Astrocyte (in vitro differentiated cells and primary cell): ENCODE measurements around the gene C21orf58. TPM values are rescaled to one million over a fixed set of nuclear protein-coding genes. Genes with fewer than 3 reads are reported as not detected.

Experiments used
- DNase-seq: peaks from one replicate; pipeline ENCODE4 v3.0.0-alpha.2; 2010; ENCODE audit warnings: low read depth
- FAIRE-seq: peaks from 2 replicates; lab custom pipeline; 2011; peaks lifted over from hg19 to GRCh38; lab: Jason Lieb, UNC
- H2AFZ ChIP-seq: 2 replicates; pipeline ENCODE4 v1.6.0; 2012; ENCODE audit warnings: low read depth, low read length, inconsistent platforms
- H3K27ac ChIP-seq: 2 replicates; pipeline ENCODE4 v1.5.1; 2011; ENCODE audit warnings: low read depth, low read length, inconsistent platforms
- H3K27me3 ChIP-seq: 2 replicates; pipeline ENCODE4 v1.6.0; 2011; ENCODE audit warnings: low read length, inconsistent platforms; ENCODE audit not compliant: insufficient read depth
- H3K36me3 ChIP-seq: 2 replicates; pipeline ENCODE4 v1.5.1; 2011; ENCODE audit warnings: low read length, inconsistent platforms; ENCODE audit not compliant: insufficient read depth
- H3K4me1 ChIP-seq: 2 replicates; pipeline ENCODE4 v1.5.1; 2011; ENCODE audit warnings: low read length, inconsistent platforms; ENCODE audit not compliant: insufficient read depth
- H3K4me2 ChIP-seq: 2 replicates; pipeline ENCODE4 v1.6.0; 2012; ENCODE audit warnings: low read length, inconsistent platforms
- H3K4me3 ChIP-seq: 2 replicates; pipeline ENCODE4 v1.5.1; 2011; ENCODE audit warnings: low read depth, mild to moderate bottlenecking, low read length, inconsistent platforms; ENCODE audit not compliant: insufficient read depth
- H3K79me2 ChIP-seq: 2 replicates; pipeline ENCODE4 v1.6.0; 2012; ENCODE audit warnings: mild to moderate bottlenecking, low read length, inconsistent platforms; ENCODE audit not compliant: insufficient read depth
- H3K9ac ChIP-seq: 2 replicates; pipeline ENCODE4 v1.6.0; 2012; ENCODE audit warnings: mild to moderate bottlenecking, low read length, inconsistent platforms
- H3K9me3 ChIP-seq: 2 replicates; pipeline ENCODE4 v1.5.1; 2012; ENCODE audit warnings: low read depth, mild to moderate bottlenecking, low read length, inconsistent platforms; ENCODE audit not compliant: insufficient read depth
- H4K20me1 ChIP-seq: 2 replicates; pipeline ENCODE4 v1.6.0; 2012; ENCODE audit warnings: low read length, inconsistent platforms; ENCODE audit not compliant: insufficient read depth
- H3K27ac Mint-ChIP-seq: one replicate; pipeline ENCODE4 v1.8.0; 2021; ENCODE audit warnings: mild to moderate bottlenecking, mixed read lengths; ENCODE audit not compliant: unreplicated experiment
- H3K27me3 Mint-ChIP-seq: one replicate; pipeline ENCODE4 v1.8.0; 2021; ENCODE audit warnings: low read depth, mixed read lengths; ENCODE audit not compliant: unreplicated experiment
- H3K36me3 Mint-ChIP-seq: one replicate; pipeline ENCODE4 v1.8.0; 2021; ENCODE audit warnings: low read depth, mixed read lengths; ENCODE audit not compliant: unreplicated experiment
- H3K4me1 Mint-ChIP-seq: one replicate; pipeline ENCODE4 v1.8.0; 2021; ENCODE audit warnings: low read depth, mixed read lengths; ENCODE audit not compliant: unreplicated experiment
- H3K4me3 Mint-ChIP-seq: one replicate; pipeline ENCODE4 v1.8.0; 2021; ENCODE audit warnings: mild to moderate bottlenecking, moderate library complexity, mixed read lengths; ENCODE audit not compliant: unreplicated experiment
- H3K9me3 Mint-ChIP-seq: one replicate; pipeline ENCODE4 v1.8.0; 2021; ENCODE audit warnings: mild to moderate bottlenecking, mixed read lengths; ENCODE audit not compliant: unreplicated experiment
- EZH2 ChIP-seq: IDR thresholded peaks from 2 replicates; pipeline ENCODE4 v1.6.1; 2012; ENCODE audit warnings: mild to moderate bottlenecking, low read length, inconsistent platforms; ENCODE audit not compliant: insufficient read depth
- total RNA-seq: library from RNA; stranded (reverse); gene quantifications from 2 replicates; pipeline ENCODE4 v1.2.1, GENCODE V29; 2021
- TF ChIP-seq, protein P1 (sequence below): IDR thresholded peaks from 2 replicates; pipeline ENCODE4 v1.5.1; 2011; ENCODE audit warnings: low read depth, mild to moderate bottlenecking, inconsistent platforms, low read length, moderate library complexity; ENCODE audit not compliant: insufficient read depth

C21orf58 gene
- total RNA-seq, 1 donor from 2014 or later, result 3.2 TPM

DNA sequence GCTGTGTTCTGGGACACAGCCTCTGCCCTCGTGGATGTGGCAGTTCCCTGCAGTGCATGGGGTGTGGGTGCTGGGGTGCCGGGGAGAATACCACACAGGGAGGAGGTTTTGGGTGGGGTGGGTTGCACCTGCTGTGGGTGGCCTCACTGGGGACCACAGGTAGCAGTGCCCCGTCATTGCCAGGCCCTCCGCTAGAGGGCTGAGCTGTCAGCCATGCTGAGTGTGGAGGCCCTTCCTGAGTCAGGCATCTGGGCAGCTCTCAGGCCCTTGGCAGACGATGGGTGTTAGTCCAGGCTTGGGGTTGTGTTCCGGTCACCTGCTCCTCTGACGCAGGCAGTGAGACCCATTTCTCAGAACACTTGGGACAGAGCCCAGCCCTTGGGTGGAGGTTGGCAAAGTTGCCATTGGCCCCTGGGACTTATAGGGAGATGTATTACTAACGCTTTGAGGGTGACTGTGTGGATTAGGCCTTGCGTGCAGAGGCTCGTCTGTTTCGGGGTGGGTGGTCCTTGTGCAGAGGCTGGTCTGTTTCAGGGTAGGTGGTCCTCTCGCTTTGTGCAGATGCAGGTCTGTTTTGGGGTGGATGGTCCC lies 24.2 kb upstream of the C21orf58 start:
- H3K4me1 ChIP-seq, result no peaks in the 10 kb centered on the region
- no peak overlapping the region for H3K27ac ChIP-seq
- H3K27me3 ChIP-seq, result no peaks in the 10 kb centered on the region
- Mint-ChIP-seq H3K4me1 (no peaks in the 10 kb centered on the region), H3K9me3 (no peaks in the 10 kb centered on the region), H3K27me3 (no peaks in the 10 kb centered on the region), H3K4me3 (no peak overlapping the region), H3K27ac (no peak overlapping the region), H3K36me3 (peaks cover 9% of the 10 kb centered on the region)
- DNase-seq (peak; percentile 31), FAIRE-seq (no peak)
- H3K36me3 ChIP-seq, result peaks cover 16% of the 10 kb centered on the region
- no peak overlapping the region for H3K4me3 ChIP-seq
- H3K79me2 ChIP-seq, result peaks cover 25% of the 10 kb centered on the region
- no peak overlapping the region for H3K9ac ChIP-seq
- H3K4me2 ChIP-seq, result no peak overlapping the region
- H4K20me1 ChIP-seq, result peaks cover 20% of the 10 kb centered on the region
- no peak overlapping the region for H2AFZ ChIP-seq
- H3K9me3 ChIP-seq, result no peaks in the 10 kb centered on the region
- no peak for TF ChIP-seq EZH2

DNA sequence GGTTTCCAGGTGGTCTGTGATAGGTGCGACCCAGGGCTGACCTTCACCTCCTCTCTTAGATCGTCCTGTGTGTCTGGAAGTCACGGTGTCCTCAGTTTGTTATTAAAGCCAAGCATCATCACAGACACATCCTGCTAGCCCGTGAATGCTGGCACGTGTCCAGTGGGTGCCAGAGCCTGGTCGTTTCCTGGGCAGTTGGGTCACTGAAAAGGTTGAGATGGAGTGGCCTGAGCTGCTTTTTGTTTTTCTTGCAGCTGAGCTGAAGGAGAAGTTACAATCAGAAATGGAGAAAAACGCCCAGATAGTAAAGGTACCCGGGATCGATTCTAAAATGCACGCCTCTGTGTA lies 23.5 kb upstream of the C21orf58 start:
- no peak overlapping the region for H3K4me3 Mint-ChIP-seq
- peak overlapping the region; percentile 66 for H3K27ac Mint-ChIP-seq
- H4K20me1 ChIP-seq, result peaks cover 20% of the 10 kb centered on the region
- H3K36me3 ChIP-seq, result peaks cover 16% of the 10 kb centered on the region
- DNase-seq (no peak), FAIRE-seq (no peak)
- H3K9ac ChIP-seq, result no peak overlapping the region
- TF ChIP-seq, protein P1, sequence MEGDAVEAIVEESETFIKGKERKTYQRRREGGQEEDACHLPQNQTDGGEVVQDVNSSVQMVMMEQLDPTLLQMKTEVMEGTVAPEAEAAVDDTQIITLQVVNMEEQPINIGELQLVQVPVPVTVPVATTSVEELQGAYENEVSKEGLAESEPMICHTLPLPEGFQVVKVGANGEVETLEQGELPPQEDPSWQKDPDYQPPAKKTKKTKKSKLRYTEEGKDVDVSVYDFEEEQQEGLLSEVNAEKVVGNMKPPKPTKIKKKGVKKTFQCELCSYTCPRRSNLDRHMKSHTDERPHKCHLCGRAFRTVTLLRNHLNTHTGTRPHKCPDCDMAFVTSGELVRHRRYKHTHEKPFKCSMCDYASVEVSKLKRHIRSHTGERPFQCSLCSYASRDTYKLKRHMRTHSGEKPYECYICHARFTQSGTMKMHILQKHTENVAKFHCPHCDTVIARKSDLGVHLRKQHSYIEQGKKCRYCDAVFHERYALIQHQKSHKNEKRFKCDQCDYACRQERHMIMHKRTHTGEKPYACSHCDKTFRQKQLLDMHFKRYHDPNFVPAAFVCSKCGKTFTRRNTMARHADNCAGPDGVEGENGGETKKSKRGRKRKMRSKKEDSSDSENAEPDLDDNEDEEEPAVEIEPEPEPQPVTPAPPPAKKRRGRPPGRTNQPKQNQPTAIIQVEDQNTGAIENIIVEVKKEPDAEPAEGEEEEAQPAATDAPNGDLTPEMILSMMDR, result no peak
- TF ChIP-seq EZH2, result no peak
- H3K27me3 Mint-ChIP-seq, result no peaks in the 10 kb centered on the region
- no peak overlapping the region for H2AFZ ChIP-seq
- no peaks in the 10 kb centered on the region for H3K9me3 Mint-ChIP-seq
- no peak overlapping the region for H3K4me2 ChIP-seq
- H3K27me3 ChIP-seq, result no peaks in the 10 kb centered on the region
- no peak overlapping the region for H3K27ac ChIP-seq
- H3K4me1 ChIP-seq, result no peaks in the 10 kb centered on the region
- H3K9me3 ChIP-seq, result no peaks in the 10 kb centered on the region
- H3K4me3 ChIP-seq, result no peak overlapping the region
- H3K36me3 Mint-ChIP-seq, result peaks cover 12% of the 10 kb centered on the region
- no peaks in the 10 kb centered on the region for H3K4me1 Mint-ChIP-seq
- peaks cover 28% of the 10 kb centered on the region for H3K79me2 ChIP-seq

DNA sequence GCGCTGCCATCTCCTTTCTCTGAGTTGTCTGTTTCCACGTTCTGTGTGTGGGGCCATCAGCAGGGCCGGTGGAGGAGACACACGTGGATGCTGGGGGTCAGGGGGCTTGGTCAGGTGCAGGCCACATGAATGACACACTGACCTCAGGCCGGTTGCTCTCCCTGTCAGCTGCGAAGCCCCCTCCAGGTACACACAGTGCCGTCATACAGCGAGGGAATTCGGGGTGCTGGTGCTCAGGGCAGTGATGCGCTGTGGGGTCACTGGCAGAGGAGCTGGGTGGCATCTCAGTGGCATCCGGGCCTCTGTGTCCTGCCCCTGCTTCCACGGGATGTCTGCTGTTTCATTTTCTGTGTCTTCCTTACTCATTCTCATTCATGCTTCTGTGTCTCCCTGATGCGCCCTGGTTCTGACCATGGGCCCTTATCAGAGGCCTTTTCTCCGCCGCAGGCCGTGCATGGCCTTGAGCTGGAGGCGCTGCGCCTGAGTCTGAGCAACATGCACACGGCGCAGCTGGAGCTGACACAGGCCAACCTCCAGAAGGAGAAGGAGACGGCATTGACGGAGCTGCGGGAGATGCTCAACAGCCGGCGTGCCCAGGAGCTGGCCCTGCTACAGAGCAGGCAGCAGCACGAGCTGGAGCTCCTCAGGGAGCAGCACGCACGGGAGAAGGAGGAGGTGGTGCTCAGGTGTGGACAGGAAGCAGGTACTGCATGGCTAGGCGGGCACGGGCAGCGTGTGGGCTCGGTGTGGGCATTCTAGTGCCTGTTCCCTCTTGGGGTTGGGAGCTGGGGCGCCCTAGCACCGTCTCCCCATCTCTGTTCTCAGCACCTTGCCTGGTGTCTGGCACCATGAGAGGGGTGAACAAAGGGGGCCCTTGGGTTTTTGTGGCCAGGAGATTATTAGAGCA lies 22.9 kb upstream of the C21orf58 start:
- Histone ChIP-seq H3K4me1 (no peaks in the 10 kb centered on the region), H3K36me3 (peaks cover 16% of the 10 kb centered on the region), H4K20me1 (peaks cover 20% of the 10 kb centered on the region), H3K4me3 (no peak overlapping the region), H2AFZ (no peak overlapping the region), H3K79me2 (peaks cover 30% of the 10 kb centered on the region), H3K9ac (no peak overlapping the region), H3K4me2 (no peak overlapping the region), H3K27ac (no peak overlapping the region), H3K9me3 (no peaks in the 10 kb centered on the region), H3K27me3 (no peaks in the 10 kb centered on the region)
- Mint-ChIP-seq H3K4me1 (no peaks in the 10 kb centered on the region), H3K4me3 (no peak overlapping the region), H3K36me3 (peaks cover 12% of the 10 kb centered on the region), H3K27me3 (no peaks in the 10 kb centered on the region), H3K9me3 (no peaks in the 10 kb centered on the region), H3K27ac (no peak overlapping the region)
- no peak for FAIRE-seq
- TF ChIP-seq EZH2, result no peak
- TF ChIP-seq, protein P1, result no peak
- no peak for DNase-seq
